Stimulated activated CD4-positive, alpha-beta T cell treated with anti-CD3 and anti-CD28 coated beads, Interleukin-4, amount 100 ng/mL, for 48 hours (primary cell): ENCODE measurements around the gene PTBP1.
"Not testable (repeated sequence)": the region's sequence is repeated elsewhere in the genome, so short reads cannot be mapped to it uniquely, and the experiment has no call there.

ENCODE experiments used
- DNase-seq, 2 donors: peaks; one replicate each; pipeline ENCODE4 v3.0.0-alpha.2; 2020; ENCODE audit warnings: low read depth in 2 of 2

Gene PTBP1

DNA sequence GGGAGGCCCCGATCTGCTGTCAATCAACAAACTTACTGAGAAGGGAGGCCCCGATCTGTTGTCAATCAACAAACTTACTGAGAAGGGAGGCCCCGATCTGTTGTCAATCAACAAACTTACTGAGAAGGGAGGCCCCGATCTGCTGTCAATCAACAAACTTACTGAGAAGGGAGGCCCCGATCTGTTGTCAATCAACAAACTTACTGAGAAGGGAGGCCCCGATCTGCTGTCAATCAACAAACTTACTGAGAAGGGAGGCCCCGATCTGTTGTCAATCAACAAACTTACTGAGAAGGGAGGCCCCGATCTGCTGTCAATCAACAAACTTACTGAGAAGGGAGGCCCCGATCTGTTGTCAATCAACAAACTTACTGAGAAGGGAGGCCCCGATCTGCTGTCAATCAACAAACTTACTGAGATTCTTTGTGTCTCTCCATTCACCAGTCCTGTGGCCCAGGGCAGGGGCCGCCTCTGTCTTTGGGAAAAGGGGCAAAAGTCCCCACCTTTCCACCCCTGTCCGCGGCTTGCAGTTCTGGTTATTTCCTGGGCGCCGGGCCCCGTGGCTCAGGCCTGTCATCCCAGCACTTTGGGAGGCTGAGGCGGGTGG is 56.5 kb downstream of the PTBP1 start:
- DNase-seq, result not testable (repeated sequence)

DNA sequence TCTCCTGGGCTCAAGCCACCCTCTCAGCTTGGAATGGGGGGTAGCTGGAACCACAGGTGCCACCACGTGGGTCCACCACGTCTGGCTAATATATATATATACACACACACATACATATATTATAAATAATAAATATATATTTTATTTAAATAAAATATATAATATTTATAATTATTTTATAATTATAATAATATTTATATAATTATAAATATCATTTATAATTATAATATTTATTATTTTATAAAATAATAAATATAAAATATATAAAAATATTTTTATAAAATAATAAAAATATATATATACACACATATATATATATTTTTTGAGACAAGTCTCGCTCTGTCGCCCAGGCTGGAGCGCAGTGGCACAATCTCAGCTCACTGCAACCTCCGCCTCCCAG is 57.3 kb downstream of the PTBP1 start:
- DNase-seq, result no peak

GRCh38 chr19:855142-855541 is 57.9 kb downstream of the PTBP1 start:
- DNase-seq, result no peak

DNA sequence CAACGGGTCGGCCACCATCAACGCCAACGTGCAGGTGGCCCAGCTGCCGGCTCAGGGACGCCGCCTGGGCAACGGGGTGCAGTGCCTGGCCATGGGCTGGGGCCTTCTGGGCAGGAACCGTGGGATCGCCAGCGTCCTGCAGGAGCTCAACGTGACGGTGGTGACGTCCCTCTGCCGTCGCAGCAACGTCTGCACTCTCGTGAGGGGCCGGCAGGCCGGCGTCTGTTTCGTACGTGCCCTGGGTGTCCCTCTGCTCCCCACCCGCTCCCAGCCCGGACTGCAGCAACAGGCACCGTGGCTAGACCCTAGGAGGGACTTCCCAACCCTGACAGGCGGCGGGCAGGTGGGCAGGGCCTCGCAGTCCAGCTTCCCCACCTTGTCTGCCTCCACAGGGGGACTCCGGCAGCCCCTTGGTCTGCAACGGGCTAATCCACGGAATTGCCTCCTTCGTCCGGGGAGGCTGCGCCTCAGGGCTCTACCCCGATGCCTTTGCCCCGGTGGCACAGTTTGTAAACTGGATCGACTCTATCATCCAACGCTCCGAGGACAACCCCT is 58.4 kb downstream of the PTBP1 start:
- no peak for DNase-seq

DNA sequence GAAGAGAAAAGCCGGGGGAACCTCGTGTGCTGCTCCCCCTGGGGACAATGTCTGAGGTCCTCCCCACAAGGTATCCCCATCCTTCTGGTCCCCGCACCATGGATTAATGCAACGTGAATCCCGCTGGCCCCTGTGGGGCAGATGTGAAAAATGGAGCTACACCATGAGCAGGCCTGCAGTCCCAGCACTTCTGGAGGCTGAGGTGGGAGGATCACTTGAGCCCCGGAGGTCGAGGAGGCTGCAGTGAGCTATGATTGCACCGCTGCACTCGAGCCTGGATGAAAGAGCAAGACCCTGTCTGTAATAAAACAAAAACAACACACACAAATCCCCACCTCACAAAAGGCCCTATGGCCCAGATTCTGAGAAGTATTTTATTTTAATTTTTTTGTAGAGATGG is 61.0 kb downstream of the PTBP1 start:
- DNase-seq, result no peak

DNA sequence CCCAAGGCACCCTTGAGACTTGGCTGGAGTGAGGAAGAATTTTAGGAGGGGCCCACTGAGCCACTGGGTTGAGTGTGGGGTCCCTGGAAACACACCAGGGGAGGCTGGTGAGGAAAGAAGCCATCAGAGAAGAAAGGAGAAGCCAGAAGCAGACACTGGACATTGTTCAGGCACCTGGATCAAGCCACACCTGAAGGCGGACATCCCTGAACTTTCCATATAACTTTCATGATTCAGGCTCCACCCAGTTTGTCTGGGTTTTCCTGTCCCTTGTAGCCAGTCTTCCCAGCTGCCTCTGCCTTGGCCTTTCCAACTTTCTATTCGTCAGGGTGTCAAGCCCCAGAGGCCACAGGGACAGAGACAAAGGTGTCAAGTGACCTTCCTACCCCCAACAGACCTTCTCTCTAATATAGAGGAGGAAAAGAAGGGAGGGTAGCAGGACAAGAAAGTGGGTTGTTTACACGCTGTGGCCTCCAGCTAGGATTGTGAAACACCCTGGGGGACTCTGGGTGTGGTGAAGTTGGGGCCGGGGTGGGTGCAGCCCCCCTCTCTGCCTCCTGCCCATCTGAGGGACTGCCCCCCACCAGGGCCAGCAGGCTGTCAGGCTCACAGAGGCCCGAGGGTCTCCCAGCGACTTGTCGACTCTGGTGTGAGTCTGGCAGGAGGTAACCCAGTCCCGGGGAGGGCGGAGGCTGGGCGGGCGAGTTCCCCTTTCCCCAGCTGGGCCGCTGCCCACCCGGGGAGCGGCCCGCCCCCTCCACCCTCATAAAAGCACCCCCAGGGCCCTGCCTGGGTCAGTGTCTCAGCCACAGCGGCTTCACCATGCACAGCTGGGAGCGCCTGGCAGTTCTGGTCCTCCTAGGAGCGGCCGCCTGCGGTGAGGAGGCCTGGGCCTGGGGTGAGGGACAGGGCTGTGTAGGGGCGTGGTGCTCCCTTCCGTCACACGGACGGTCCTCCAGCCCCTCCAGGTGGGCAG is 61.9 kb downstream of the PTBP1 start, which contains the start of gene CFD:
Gene CFD, plus strand, starts transcription at position 797 of the 976 bp plus-strand sequence. Its CDS starts 26 bp downstream, at position 823.
- DNase-seq, result no peak

- no peak for DNase-seq
Observed at GRCh38 chr19:861141-861755, 64.0 kb downstream of the PTBP1 start.
